Stimulated activated CD4-positive, alpha-beta T cell treated with anti-CD3 and anti-CD28 coated beads, Interleukin-15, amount 100 ng/mL, for 1 hour (primary cell): ENCODE results near the gene ASTL.

ENCODE experiments used
- DNase-seq, 2 donors: peaks; one replicate each; pipeline ENCODE4 v3.0.0-alpha.2; 2020; ENCODE audit warnings: low read depth in 1 of 2, low spot score in 1 of 2

Gene ASTL

GRCh38 chr2:96100893-96101304, 37.4 kb downstream of the ASTL start:
- no peak for DNase-seq

DNA sequence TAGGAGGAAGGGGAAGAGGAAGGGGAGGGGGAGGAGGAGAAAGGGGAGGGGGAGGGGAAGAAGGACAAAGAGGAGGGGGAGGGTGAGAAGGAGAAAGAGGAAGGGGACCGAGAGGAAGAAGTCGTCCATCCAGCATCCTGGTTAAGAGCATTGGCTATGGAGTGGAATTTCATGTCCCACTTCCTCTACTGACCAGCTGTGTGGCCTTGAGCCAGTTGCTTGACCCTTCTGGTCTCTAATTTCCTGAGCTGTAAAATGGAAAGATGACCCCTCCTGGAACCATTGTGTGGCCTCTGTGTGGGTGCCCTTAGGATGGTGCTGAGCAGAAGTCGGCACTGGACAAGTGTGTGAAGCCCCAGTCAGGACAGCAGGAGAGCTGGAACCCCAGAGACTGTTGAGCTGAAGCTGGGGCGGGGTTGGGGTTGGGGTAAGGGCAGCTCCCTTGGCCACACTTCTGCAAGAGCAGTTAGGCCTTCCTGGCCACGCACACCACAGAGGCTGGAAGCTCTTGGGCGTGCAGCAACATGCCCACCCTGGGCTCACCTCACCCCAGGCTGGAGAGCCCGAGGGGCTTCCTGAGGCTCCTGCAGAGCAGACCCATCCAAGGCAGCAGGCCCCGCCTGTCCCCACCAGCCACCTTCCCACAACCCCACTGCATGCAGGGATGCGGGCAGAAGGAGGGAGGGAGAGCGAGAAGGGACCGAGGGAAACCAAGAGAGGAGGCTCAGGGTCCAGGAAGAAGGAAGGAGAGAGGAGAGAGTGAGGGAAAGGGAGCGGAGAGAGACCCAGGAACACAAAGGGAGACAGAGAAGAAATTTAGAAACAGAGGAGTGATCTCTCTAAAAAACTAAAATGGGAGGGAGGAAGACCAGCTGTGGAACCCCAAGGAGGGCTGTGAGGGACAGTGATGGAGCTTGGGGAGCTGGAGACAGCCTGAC, 38.2 kb downstream of the ASTL start:
- DNase-seq, result no peak

DNA sequence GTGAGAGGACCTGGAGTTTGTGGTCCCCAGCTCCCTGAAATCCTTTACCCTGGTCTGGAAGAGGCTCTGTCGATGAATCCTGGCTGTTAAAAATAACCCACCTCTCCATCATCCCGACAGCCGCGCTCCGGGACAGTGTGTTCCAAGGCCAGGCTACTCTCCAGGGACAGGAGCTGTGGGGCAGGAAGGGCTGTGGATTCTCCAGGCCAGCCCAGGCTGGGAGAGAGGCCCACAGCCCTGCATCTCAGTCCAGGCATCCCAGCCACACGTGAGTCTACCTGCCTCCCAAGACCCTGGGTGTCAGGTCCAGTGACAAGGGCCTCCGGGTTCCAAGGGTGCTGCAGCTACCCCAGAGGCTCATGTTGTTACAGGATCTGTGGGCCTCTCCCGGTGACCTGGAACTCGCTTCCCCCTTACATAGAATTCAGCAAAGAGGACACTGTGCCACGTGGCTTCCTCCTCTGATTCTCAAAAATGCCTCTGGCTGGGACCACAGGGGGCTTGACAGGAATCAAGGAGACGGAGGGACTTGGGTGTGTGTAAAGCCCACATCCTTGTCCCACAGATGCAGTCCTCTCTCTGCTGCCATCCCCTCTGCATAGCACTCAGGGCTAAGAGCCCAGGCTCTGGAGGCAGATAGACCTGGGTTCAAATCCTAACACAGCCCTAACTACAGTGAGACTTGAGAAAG, 39.3 kb downstream of the ASTL start:
- no peak for DNase-seq

- no peak for DNase-seq
These were observed 40.1 kb downstream of the ASTL start for GRCh38 chr2:96097951-96098823.

GRCh38 chr2:96097441-96097840, 40.9 kb downstream of the ASTL start:
- no peak for DNase-seq

- DNase-seq, result no peak
These were observed 43.1 kb downstream of the ASTL start for GRCh38 chr2:96095116-96095636.

- DNase-seq, result no peak
These were observed 44.8 kb downstream of the ASTL start for GRCh38 chr2:96093528-96093927.

DNA sequence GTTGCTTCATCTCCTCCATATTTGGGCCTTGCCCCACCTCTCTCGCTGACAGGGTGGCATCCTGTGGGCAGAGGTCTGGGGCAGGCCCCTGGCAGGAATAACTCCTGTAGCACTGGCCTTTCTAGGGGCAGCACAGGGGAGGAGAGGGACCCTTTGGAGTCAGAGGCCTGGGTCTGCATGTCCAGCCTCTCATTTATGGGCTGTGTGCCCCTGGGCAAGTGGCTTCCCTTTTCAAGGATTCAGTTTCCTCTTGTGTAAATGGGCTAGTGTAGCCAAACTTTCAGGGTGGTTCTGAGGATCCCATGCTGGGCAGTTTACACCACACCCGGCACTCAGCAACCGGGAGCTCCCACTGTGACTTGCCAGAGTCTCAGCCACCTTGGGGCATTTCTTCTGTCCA, 45.4 kb downstream of the ASTL start:
- DNase-seq, result no peak

DNA sequence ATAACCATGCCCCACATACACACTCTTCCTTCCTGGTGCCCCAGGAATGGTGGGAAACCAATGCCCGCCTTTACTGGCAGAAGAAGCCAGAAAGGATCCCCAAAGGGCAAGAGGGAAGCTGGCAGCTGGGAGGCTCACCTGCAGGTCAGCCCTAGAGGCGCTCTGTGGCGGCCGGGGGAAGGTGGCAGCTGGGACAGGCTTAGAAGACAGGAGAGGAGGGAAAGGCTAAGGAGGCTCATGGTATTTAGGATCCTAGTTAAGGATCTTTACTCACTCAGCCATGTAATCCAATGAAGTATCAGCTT, 45.8 kb downstream of the ASTL start:
- DNase-seq, result no peak

GRCh38 chr2:96091711-96092572, 46.4 kb downstream of the ASTL start:
- no peak for DNase-seq

- no peak for DNase-seq
These were observed 47.1 kb downstream of the ASTL start for GRCh38 chr2:96091141-96091710.

- DNase-seq, result no peak
These were observed 47.9 kb downstream of the ASTL start for GRCh38 chr2:96090196-96090926.

DNA sequence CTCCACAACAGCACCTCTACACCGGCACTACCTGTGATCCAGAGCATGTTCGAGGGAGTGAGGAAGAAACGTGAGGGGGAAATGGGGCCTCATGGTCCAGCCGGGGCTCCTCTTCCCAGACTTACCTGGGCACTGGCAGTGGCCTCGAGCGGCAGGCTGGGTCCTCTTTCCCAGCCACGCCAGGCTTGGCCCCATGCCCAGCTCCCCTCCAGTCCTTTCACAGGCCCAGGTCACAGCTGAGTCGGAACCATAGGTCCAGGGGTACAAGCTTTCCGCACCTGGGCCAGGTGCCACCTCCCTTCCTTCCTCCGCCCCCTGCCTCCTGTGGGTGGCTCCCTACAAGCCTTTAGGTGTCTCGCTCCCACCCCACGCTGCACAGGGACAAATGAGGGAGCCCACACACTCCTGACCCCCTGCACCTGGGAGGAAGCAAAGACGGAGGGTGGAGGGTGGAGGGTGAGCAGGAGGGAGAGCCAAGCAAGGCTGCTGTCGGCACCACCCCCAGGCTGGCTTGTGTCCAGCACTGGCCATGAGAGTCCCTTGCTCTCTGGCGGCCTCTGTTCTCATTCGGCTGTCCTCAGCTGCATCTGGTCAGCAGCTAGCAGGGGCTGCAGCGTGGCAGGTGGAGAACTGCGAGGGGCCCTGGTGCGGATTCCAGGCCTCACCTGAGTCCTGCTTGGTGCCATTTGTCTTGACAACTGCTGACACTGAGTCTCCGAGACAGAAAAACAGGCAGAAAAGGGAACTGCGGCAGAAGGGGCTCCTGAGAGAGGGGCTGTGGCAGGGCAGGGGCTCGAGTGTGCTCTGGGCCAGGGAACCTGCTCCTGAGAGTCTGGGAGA, 48.7 kb downstream of the ASTL start:
- no peak for DNase-seq

DNA sequence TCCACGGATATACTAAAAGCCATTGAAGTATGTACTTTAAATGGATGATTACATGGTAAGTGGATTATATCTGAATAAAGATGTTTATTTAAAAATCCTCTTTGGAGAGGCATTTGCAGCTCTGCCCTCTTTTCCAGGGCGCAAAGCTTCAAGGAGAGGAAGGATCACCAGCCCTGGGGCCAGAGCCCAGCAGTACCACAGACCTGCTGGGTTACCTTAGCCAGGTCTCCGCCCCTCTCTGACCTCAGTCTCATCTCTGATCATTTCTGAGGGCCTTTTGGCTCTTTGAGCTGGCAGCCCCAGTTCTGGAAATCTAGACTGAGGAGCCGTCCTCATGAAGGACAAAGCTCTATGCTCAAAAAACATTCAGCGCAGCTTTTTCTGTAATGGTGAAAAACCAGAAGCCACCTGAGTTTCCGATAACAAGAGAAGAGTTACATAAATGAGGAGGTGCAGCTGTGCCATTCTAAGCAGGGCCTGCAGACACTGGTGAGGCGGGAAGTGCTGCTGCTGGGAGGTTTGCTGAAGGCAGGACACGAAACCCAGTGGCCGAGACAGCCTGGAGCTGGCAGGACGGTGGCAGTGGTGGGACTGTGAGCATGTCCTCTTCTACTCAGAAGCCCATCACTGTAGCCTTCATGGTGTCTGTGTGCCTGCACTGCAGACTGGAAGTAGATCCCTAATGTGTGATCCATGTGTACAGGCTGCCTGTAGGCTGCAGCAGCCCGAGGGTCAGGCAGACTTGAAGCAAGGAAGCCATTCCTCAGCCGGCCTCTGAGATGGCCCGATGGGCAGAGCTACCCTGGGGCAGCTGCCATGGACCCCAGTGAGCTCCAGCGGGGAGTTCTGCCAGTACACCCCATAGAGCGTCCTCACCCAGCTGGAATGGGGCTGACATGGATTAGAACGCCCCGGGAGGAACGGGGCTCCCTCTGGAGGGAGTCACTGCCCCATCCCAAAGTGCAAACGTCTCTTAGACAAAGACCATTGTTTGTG, 49.7 kb downstream of the ASTL start:
- no peak for DNase-seq

DNA sequence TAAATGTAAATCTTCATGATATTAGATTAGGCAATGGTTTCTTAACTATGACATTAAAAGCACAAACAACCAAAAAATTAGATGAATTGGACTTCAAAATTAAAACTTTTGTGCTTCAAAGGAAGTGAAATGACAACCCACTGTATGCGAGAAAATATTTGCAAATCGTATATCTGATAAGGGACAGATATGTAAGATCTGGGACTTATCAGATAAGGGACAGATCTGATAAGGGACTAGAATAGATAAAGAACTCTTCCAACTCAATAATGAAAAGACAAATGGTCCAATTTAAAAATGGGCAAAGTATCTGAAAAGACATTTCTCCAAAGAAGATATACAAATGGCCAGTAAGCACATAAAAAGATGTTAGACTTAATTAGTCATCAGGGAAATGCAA, 51.2 kb downstream of the ASTL start:
- no peak for DNase-seq

DNA sequence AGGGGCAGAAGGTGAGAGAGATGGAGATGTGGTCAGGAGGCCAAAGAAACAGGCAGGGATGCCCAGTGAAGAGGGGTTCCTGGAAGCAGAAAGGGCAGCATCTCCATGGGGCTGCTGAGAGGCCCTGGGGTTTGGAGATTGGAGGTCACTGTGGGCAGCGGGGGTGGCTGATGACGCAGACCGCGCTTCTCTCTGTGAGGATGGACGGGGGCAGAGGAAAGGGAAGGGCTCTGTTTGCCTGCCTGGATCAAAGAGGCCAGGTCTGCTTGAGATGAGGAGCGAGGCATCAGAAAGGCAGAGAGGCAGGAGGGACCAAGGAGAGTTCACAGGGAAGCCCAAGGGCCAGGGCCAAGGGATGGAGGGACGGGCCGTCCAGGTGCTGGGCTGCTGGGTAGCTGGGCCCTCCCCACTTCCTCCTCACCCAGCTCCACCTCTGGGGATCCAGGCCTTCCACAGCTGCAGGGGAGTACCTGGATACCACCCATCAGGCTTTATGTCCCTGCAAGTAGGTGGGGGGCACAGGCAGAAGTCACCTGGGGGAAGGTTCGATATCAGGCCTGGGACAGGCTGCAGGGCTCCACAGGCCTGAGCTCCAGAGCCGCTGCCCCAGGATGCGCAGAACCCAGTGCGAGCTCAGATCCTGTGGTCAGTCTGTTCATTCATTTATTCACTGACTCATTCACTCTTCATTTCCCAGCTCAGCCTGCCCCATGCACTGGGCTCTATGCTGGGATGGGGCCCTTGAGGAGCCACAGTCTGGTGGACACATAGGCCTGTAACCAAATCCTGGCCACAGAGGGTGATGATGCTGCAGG, 52.6 kb downstream of the ASTL start:
- DNase-seq, result no peak
